BE2C (cell line): ENCODE data around the gene EMX2.

ENCODE experiments used
- DNase-seq: peaks from one replicate; pipeline ENCODE4 v3.0.0-alpha.2; 2020
- H3K27me3 ChIP-seq: fragments of 250-450 bp; sonication (Bioruptor Pico); 2 replicates; pipeline ENCODE4 v1.5.1; 2020; ENCODE audit warnings: mild to moderate bottlenecking
- H3K36me3 ChIP-seq: fragments of 250-450 bp; sonication (Bioruptor Pico); 2 replicates; pipeline ENCODE4 v1.5.1; 2020; ENCODE audit warnings: mild to moderate bottlenecking
- H3K4me1 ChIP-seq: fragments of 250-450 bp; sonication (Bioruptor Pico); 2 replicates; pipeline ENCODE4 v1.5.1; 2020
- H3K4me3 ChIP-seq: 2 replicates; pipeline ENCODE4 v1.5.1; 2011; ENCODE audit warnings: low read depth, low read length
- H3K9me3 ChIP-seq: fragments of 250-450 bp; sonication (Bioruptor Pico); 2 replicates; pipeline ENCODE4 v1.5.1; 2020
- CTCF ChIP-seq: IDR thresholded peaks from 2 replicates; pipeline ENCODE4 v1.5.1; 2012; ENCODE audit warnings: mild to moderate bottlenecking, low read depth, low read length

Gene EMX2

GRCh38 chr10:117559712-117560111 is 17.2 kb downstream of the EMX2 start:
- H3K27me3 ChIP-seq: peaks cover 22% of the 10 kb centered on the region
- TF ChIP-seq CTCF: no peak
- no peaks in the 10 kb centered on the region for H3K4me1 ChIP-seq
- H3K9me3 ChIP-seq: no peaks in the 10 kb centered on the region
- no peak for DNase-seq
- no peak overlapping the region for H3K4me3 ChIP-seq
- H3K36me3 ChIP-seq: no peaks in the 10 kb centered on the region

GRCh38 chr10:117560942-117561341 is 18.4 kb downstream of the EMX2 start:
- no peaks in the 10 kb centered on the region for H3K36me3 ChIP-seq
- H3K9me3 ChIP-seq: no peaks in the 10 kb centered on the region
- DNase-seq: no peak
- no peak overlapping the region for H3K4me3 ChIP-seq
- TF ChIP-seq CTCF: no peak
- peaks cover 13% of the 10 kb centered on the region for H3K27me3 ChIP-seq
- no peaks in the 10 kb centered on the region for H3K4me1 ChIP-seq

GRCh38 chr10:117562220-117562619 is 19.7 kb downstream of the EMX2 start:
- TF ChIP-seq CTCF: no peak
- no peak overlapping the region for H3K4me3 ChIP-seq
- H3K9me3 ChIP-seq: no peaks in the 10 kb centered on the region
- H3K36me3 ChIP-seq: no peaks in the 10 kb centered on the region
- peaks cover 7% of the 10 kb centered on the region; the same call in 1 of the 2 replicates for H3K27me3 ChIP-seq
- no peaks in the 10 kb centered on the region for H3K4me1 ChIP-seq
- DNase-seq: no peak

- Histone ChIP-seq H3K36me3 (no peaks in the 10 kb centered on the region), H3K9me3 (no peaks in the 10 kb centered on the region), H3K4me3 (no peak overlapping the region), H3K4me1 (no peaks in the 10 kb centered on the region), H3K27me3 (peaks cover 7% of the 10 kb centered on the region; the same call in 1 of the 2 replicates)
- TF ChIP-seq CTCF: no peak
- no peak for DNase-seq
Observed at GRCh38 chr10:117562896-117563737, 20.6 kb downstream of the EMX2 start.

GRCh38 chr10:117563780-117564179 is 21.2 kb downstream of the EMX2 start:
- Histone ChIP-seq H3K27me3 (peaks cover 7% of the 10 kb centered on the region; the same call in 1 of the 2 replicates), H3K36me3 (no peaks in the 10 kb centered on the region), H3K4me3 (no peak overlapping the region), H3K9me3 (no peaks in the 10 kb centered on the region), H3K4me1 (no peaks in the 10 kb centered on the region)
- no peak for DNase-seq
- TF ChIP-seq CTCF: no peak

GRCh38 chr10:117565068-117565467 is 22.5 kb downstream of the EMX2 start:
- Histone ChIP-seq H3K36me3 (no peaks in the 10 kb centered on the region), H3K27me3 (0 out of 2 replicates have a peak, but pooled peaks cover 3% of the 10 kb centered on the region), H3K4me3 (no peak overlapping the region), H3K4me1 (no peaks in the 10 kb centered on the region), H3K9me3 (no peaks in the 10 kb centered on the region)
- no peak for DNase-seq
- no peak for TF ChIP-seq CTCF
